Spleen (tissue), 11 donors: Measurements from ENCODE around the gene REL. TPM values are rescaled to one million over a fixed set of nuclear protein-coding genes. Genes with fewer than 3 reads are reported as not detected.

Experiments
- DNase-seq: peaks from one replicate; pipeline ENCODE4 v3.0.0-alpha.2; 2020
- H3K27ac ChIP-seq, 8 donors: fragments of 200-600 bp; sonication (generic) in 7 of 8; 1 replicate in 4 of 8; 2 replicates in 4 of 8; pipeline versions ENCODE4 v1.5.0 to v1.8.0; 2016 to 2021; ENCODE audit warnings: inconsistent platforms in 4 of 8, mild to moderate bottlenecking in 4 of 8, moderate library complexity in 1 of 8
- H3K27me3 ChIP-seq, 7 donors: fragments of 200-600 bp; sonication (generic) in 6 of 7; replicated peaks in 1 of 7; 1 replicate in 4 of 7; 2 replicates in 3 of 7; pipeline versions ENCODE4 v1.5.0 to v1.8.0; 2016 to 2021; ENCODE audit warnings: inconsistent platforms in 3 of 7, mild to moderate bottlenecking in 1 of 7
- H3K36me3 ChIP-seq, 6 donors: fragments of 200-600 bp; sonication (generic) in 5 of 6; 1 replicate in 4 of 6; 2 replicates in 2 of 6; pipeline versions ENCODE4 v1.5.0 to v1.8.0; 2016 to 2021; ENCODE audit warnings: inconsistent platforms in 2 of 6
- H3K4me1 ChIP-seq, 6 donors: fragments of 200-600 bp; sonication (generic) in 5 of 6; 1 replicate in 3 of 6; 2 replicates in 3 of 6; pipeline versions ENCODE4 v1.5.0 to v1.8.0; 2016 to 2021; ENCODE audit warnings: inconsistent platforms in 3 of 6
- H3K4me3 ChIP-seq, 8 donors: fragments of 200-600 bp; sonication (generic) in 7 of 8; 1 replicate in 4 of 8; 2 replicates in 4 of 8; pipeline versions ENCODE4 v1.5.0 to v1.8.0; 2016 to 2021; ENCODE audit warnings: inconsistent platforms in 4 of 8, mild to moderate bottlenecking in 4 of 8, moderate library complexity in 2 of 8
- H3K9me3 ChIP-seq, 8 donors: fragments of 200-600 bp; sonication (generic) in 7 of 8; 1 replicate in 4 of 8; 2 replicates in 4 of 8; pipeline versions ENCODE4 v1.5.0 to v1.8.0; 2016 to 2021; ENCODE audit warnings: inconsistent platforms in 4 of 8
- POLR2A ChIP-seq, 3 donors: fragments of 450-650 bp; IDR thresholded peaks; one replicate each; pipeline ENCODE4 v1.5.1; 2017; ENCODE audit warnings: antibody characterized with exemption in 3 of 3, mild to moderate bottlenecking in 1 of 3
- POLR2AphosphoS5 ChIP-seq, 3 donors: sonication (generic); formaldehyde crosslinking; IDR thresholded peaks; one replicate each; pipeline ENCODE4 v1.5.1; 2017; ENCODE audit warnings: antibody characterized with exemption in 3 of 3
- WGBS, 5 donors: extraction: QIAGEN DNeasy Blood & Tissue Kit in 3 of 5; methylation state at CpG; one replicate each; pipeline versions ENCODE4 v1.1.5 to v1.1.7; 2013 to 2018; 5-methylcytosine and 5-hydroxymethylcytosine counted together
- intact Hi-C: fragments of 100-400 bp; cut with DNase I; formaldehyde crosslinking; loops from one replicate; pipeline ENCODE4 v1.15.0; 2023; ENCODE audit warnings: low total_unique reads
- polyA plus RNA-seq, 3 donors: library from polyadenylated mRNA; stranded (reverse); fragments of 200-250 nt; gene quantifications; one replicate each; pipeline ENCODE4 v1.2.1, GENCODE V29; 2013
- total RNA-seq, 7 donors: library from RNA; depleted of rRNA in 3 of 7; stranded (reverse); fragments of >200 nt in 3 of 7; fragmentation: NEBNext Ultra II Directional in 4 of 7; extraction: Animal tissue kit (Norgen Biotek cat#: 25700) in 4 of 7; gene quantifications; one replicate each; pipeline versions ENCODE4 v1.1.0 to v1.2.1, GENCODE V29; 2016 to 2021
- TF ChIP-seq, protein P1 (sequence below), 11 experiments: fragments of 200-600 bp in 7 of 11; fragments of 450-650 bp in 4 of 11; sonication (generic) in 4 of 11; IDR thresholded peaks in 8 of 11; conservative IDR thresholded peaks in 3 of 11; 1 replicate in 7 of 11; 2 replicates in 4 of 11; pipeline versions ENCODE4 v1.4.0 to v1.8.0; 2016 to 2021; ENCODE audit warnings: antibody characterized with exemption in 11 of 11, inconsistent platforms in 4 of 11, mild to moderate bottlenecking in 1 of 11
- donor health status: healthy with polysubstance abuse.
- donor health status: DM: no; HTN: no; CAD: no; lungs with moderate emphysema.
- donor health status: DM: no; HTN: no; CAD: no.
- donor health status: Bipolar disorder and iron deficiency.
- donor health status: healthy.
- donor health status: DM: no; HTN: no; CAD: no.
- donor health status: DM: yes; HTN: yes; CAD: no.

REL gene
- total and polyA plus RNA-seq, 10 donors, result 1.3 to 68.8 (median 53.8) TPM

DNA sequence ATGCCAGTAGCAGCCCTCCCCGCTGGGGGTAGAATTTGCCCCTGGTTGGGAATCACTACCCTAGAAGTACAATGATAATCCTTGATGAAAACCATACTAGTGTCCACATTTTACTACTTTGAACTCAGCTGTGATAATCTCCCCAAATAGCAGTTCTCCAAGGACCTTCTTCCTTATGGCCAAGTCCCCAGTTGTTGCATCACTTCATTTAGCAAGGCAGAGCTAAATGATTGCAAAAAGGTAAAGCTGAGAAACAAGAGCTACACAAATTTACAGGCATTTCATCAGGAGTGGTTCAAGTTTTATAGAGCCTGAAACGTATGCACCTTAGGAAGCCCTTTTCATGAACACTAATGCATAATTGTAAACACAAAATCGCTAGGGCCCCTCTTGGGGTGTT is 44.9 kb upstream of the REL start:
- H3K36me3 ChIP-seq, result no peaks in the 10 kb centered on the region
- 76 to 88% (median 86%) methylated on average over 3 of the region's 3 CpGs for WGBS, 5 donors
- no peaks in the 10 kb centered on the region for H3K27me3 ChIP-seq
- no peaks in the 10 kb centered on the region for H3K9me3 ChIP-seq
- no peak overlapping the region for H3K27ac ChIP-seq
- TF ChIP-seq POLR2AphosphoS5 (IDR thresholded peaks at IDR 0.05), result no peak
- TF ChIP-seq POLR2A (IDR thresholded peaks at IDR 0.05), result no peak
- TF ChIP-seq, protein P1, sequence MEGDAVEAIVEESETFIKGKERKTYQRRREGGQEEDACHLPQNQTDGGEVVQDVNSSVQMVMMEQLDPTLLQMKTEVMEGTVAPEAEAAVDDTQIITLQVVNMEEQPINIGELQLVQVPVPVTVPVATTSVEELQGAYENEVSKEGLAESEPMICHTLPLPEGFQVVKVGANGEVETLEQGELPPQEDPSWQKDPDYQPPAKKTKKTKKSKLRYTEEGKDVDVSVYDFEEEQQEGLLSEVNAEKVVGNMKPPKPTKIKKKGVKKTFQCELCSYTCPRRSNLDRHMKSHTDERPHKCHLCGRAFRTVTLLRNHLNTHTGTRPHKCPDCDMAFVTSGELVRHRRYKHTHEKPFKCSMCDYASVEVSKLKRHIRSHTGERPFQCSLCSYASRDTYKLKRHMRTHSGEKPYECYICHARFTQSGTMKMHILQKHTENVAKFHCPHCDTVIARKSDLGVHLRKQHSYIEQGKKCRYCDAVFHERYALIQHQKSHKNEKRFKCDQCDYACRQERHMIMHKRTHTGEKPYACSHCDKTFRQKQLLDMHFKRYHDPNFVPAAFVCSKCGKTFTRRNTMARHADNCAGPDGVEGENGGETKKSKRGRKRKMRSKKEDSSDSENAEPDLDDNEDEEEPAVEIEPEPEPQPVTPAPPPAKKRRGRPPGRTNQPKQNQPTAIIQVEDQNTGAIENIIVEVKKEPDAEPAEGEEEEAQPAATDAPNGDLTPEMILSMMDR (IDR thresholded peaks at IDR 0.05 in 8 of 11, conservative IDR thresholded peaks at IDR 0.05 in 3 of 11), result no peak
- DNase-seq, result no peak
- H3K4me3 ChIP-seq, result no peak overlapping the region
- intact Hi-C loops, result no loop called here
- H3K4me1 ChIP-seq, result peaks cover 0 to 47% (median 31%) of the 10 kb centered on the region in 6 donors

GRCh38 chr2:60837123-60837522 is 44.3 kb upstream of the REL start:
- Histone ChIP-seq H3K9me3 (no peaks in the 10 kb centered on the region), H3K4me1 (peaks cover 0 to 52% (median 32%) of the 10 kb centered on the region in 6 donors), H3K4me3 (no peak overlapping the region), H3K36me3 (no peaks in the 10 kb centered on the region), H3K27ac (no peak overlapping the region), H3K27me3 (no peaks in the 10 kb centered on the region)
- no peak for DNase-seq
- 32 to 50% (median 43%) methylated on average over 1 of the region's 1 CpG for whole genome bisulfite sequencing, 5 donors
- TF ChIP-seq, protein P1 (IDR thresholded peaks at IDR 0.05 in 8 of 11, conservative IDR thresholded peaks at IDR 0.05 in 3 of 11), result no peak
- TF ChIP-seq POLR2A (IDR thresholded peaks at IDR 0.05) (no peak), POLR2AphosphoS5 (IDR thresholded peaks at IDR 0.05) (no peak)
- intact Hi-C loops, result no loop called here

- DNase-seq, result no peak
- 85 to 91% (median 90%) methylated on average over 3 of the region's 3 CpGs for WGBS, 5 donors
- H3K4me3 ChIP-seq, result no peak overlapping the region
- no peaks in the 10 kb centered on the region for H3K9me3 ChIP-seq
- H3K27ac ChIP-seq, result peak overlapping the region in 3 of 8 donors; percentile 66 to 82 (median 66)
- H3K4me1 ChIP-seq, result peaks cover 0 to 65% (median 32%) of the 10 kb centered on the region in 6 donors
- H3K36me3 ChIP-seq, result no peaks in the 10 kb centered on the region
- TF ChIP-seq POLR2AphosphoS5 (IDR thresholded peaks at IDR 0.05) (no peak), POLR2A (IDR thresholded peaks at IDR 0.05) (no peak)
- TF ChIP-seq, protein P1 (IDR thresholded peaks at IDR 0.05 in 8 of 11, conservative IDR thresholded peaks at IDR 0.05 in 3 of 11), result no peak
- no peaks in the 10 kb centered on the region for H3K27me3 ChIP-seq
- intact Hi-C loops, result no loop called here
Measured at GRCh38 chr2:60838481-60838880, 42.9 kb upstream of the REL start.

GRCh38 chr2:60839126-60839813 is 42.1 kb upstream of the REL start:
- Histone ChIP-seq H3K4me1 (peaks cover 3 to 67% (median 29%) of the 10 kb centered on the region in 6 donors), H3K27me3 (no peaks in the 10 kb centered on the region), H3K27ac (peak overlapping the region in 5 of 8 donors; percentile 54 to 82 (median 66)), H3K4me3 (no peak overlapping the region), H3K36me3 (no peaks in the 10 kb centered on the region), H3K9me3 (no peaks in the 10 kb centered on the region)
- intact Hi-C loops, result no loop called here
- 69 to 85% (median 74%) methylated on average over 9 of the region's 9 CpGs for WGBS, 5 donors
- TF ChIP-seq, protein P1 (IDR thresholded peaks at IDR 0.05 in 8 of 11, conservative IDR thresholded peaks at IDR 0.05 in 3 of 11), result no peak
- no peak for TF ChIP-seq POLR2A (IDR thresholded peaks at IDR 0.05)
- TF ChIP-seq POLR2AphosphoS5 (IDR thresholded peaks at IDR 0.05), result no peak
- no peak for DNase-seq
